Brain microvascular endothelial cell (primary cell): Measurements from ENCODE around the gene SLC4A5.
"Not testable (repeated sequence)": the region's sequence is repeated elsewhere in the genome, so short reads cannot be mapped to it uniquely, and the experiment has no call there.

Experiments used
- DNase-seq: peaks from one replicate; pipeline ENCODE4 v3.0.0-alpha.2; 2020
- H3K27ac ChIP-seq: fragments of 250-450 bp; sonication (Bioruptor Pico); 2 replicates; pipeline ENCODE4 v1.5.1; 2020; ENCODE audit warnings: mild to moderate bottlenecking, moderate library complexity
- H3K27me3 ChIP-seq: fragments of 250-450 bp; sonication (Bioruptor Pico); replicated peaks from 2 replicates; pipeline ENCODE4 v1.5.1; 2020; ENCODE audit warnings: mild to moderate bottlenecking
- H3K36me3 ChIP-seq: fragments of 250-450 bp; sonication (Bioruptor Pico); replicated peaks from 2 replicates; pipeline ENCODE4 v1.5.1; 2020; ENCODE audit warnings: mild to moderate bottlenecking
- H3K4me3 ChIP-seq: 2 replicates; pipeline ENCODE4 v1.5.1; 2011; ENCODE audit warnings: low read depth, mild to moderate bottlenecking, control low read depth, low read length, moderate library complexity
- in situ Hi-C: cut with HindIII; loops from 2 replicates; pipeline ENCODE4 v1.10.0; 2017; ENCODE audit warnings: low sequenced_read_pairs, low pct_ligation_motif_present
- TF ChIP-seq, protein P1 (sequence below): IDR thresholded peaks from 2 replicates; pipeline ENCODE4 v1.5.1; 2011; ENCODE audit warnings: low read depth, mild to moderate bottlenecking, moderate library complexity, low read length, control low read depth, inconsistent platforms; ENCODE audit errors: missing control alignments

Gene SLC4A5

DNA sequence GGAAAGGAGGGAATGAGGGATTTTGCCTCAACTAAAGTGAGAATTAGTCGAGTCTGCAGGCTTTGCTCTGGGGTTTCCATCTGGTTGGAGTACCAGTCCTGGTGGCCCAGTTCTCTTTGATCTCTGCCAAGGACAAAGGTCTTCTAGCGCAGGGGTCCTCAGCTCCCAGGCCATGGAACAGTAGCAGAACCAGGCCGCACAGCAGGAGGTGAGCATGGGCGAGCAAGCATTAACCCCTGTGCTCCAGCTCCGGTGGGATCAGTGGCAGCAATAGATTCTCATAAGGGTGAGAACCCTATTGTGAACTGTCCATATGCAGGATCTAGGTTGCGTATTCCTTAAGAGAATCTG lies 120.9 kb downstream of the SLC4A5 start:
- DNase-seq = no peak
- TF ChIP-seq, protein P1, sequence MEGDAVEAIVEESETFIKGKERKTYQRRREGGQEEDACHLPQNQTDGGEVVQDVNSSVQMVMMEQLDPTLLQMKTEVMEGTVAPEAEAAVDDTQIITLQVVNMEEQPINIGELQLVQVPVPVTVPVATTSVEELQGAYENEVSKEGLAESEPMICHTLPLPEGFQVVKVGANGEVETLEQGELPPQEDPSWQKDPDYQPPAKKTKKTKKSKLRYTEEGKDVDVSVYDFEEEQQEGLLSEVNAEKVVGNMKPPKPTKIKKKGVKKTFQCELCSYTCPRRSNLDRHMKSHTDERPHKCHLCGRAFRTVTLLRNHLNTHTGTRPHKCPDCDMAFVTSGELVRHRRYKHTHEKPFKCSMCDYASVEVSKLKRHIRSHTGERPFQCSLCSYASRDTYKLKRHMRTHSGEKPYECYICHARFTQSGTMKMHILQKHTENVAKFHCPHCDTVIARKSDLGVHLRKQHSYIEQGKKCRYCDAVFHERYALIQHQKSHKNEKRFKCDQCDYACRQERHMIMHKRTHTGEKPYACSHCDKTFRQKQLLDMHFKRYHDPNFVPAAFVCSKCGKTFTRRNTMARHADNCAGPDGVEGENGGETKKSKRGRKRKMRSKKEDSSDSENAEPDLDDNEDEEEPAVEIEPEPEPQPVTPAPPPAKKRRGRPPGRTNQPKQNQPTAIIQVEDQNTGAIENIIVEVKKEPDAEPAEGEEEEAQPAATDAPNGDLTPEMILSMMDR = no peak
- no peak overlapping the region for H3K27ac ChIP-seq
- no peak overlapping the region for H3K4me3 ChIP-seq
- H3K36me3 ChIP-seq = peaks cover 13% of the 10 kb centered on the region
- no peaks in the 10 kb centered on the region for H3K27me3 ChIP-seq
- in situ Hi-C loops = no loop called here

DNA sequence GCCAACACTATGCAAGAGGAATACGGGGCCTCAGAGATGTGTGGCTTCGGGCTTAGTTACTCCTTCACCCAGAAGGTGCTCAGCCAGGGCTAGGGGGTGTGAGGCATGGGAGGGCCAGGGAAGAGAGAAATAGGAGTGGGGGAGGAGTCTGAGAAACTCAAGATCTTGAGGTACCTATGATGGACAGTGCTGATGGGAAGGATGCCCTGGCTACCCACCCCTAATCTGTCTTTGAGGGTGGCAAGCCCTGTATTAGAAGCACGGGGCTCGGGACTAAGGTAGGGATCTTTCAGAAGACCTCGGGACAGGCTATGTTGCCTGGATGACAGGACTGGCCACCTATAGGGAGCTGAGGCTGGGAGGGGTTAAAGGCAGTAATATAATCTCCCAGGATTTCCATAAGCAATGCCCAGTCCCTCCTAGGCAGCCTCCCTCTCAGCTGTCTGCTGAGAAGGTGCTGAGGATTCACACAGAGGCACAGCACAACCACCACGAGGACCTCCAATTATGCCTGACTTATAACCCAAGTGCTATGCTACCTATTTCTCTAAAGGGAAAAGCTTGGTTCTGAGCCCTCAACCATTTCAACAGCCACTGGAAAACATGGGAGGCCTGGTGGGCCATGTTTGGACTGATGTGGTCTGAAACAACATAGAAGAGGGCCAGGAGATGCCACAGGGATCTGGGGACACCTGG lies 121.5 kb downstream of the SLC4A5 start:
- in situ Hi-C loops = no loop called here
- no peak overlapping the region for H3K27ac ChIP-seq
- TF ChIP-seq, protein P1 = no peak

DNA sequence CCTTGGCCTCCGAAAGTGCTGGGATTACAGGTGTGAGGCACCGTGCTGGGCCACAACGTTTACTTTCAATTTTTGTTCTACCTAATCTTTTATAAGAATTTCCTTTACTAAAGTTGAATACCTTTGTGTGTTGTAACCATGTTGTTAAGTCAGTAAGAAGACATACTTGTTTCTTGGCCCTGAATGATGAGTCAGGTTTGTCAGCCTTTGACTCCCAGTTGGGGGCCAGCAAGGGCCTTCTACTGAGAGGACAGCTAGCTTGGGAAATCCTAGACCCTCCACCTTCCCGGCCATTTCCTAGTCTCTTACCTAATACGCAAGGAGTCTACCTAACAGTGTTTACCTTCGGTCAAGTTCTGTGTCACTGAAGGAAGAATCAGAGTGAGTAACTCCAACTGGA lies 122.1 kb downstream of the SLC4A5 start:
- in situ Hi-C loops = no loop called here

More for the DNA sequence above, 121.5 kb downstream of the SLC4A5 start:
- no peak overlapping the region for H3K4me3 ChIP-seq
- H3K27me3 ChIP-seq = no peaks in the 10 kb centered on the region
- no peak for DNase-seq
- H3K36me3 ChIP-seq = peaks cover 13% of the 10 kb centered on the region

DNA sequence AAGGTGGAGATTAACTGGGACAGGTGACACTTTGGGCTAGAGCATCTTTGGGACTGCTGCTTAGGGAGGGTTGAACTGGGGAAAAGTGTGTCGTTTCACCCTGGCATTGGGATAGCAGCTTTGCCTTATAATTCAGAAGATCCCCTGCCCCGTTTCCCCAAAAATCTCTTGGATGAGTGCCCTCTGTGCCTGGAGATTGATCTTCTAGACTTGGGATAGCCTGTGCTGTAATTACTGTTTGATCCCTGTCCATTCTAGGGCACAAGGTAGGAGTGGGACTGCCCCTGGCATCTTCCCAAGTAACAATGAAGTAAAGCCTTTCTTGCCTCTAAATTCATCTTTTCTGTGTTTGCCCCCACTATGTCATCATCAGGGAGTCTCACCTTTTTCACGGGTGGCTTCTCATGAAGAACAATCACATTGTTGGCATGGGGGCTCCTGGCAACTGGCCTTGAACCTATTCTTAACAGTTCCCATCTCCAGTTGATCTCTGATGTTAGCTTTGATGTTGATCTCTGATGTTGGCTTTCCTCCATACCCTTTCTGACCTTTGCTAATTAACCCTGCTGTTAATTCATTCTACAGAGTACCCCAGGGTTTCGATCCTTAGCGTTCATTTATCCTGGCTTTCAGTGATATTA lies 123.2 kb downstream of the SLC4A5 start:
- in situ Hi-C loops = no loop called here
- Histone ChIP-seq H3K27ac (no peak overlapping the region), H3K36me3 (peaks cover 25% of the 10 kb centered on the region), H3K4me3 (no peak overlapping the region), H3K27me3 (no peaks in the 10 kb centered on the region)
- TF ChIP-seq, protein P1 = no peak
- no peak for DNase-seq

More for the DNA sequence above, 122.1 kb downstream of the SLC4A5 start:
- Histone ChIP-seq H3K4me3 (no peak overlapping the region), H3K36me3 (peaks cover 16% of the 10 kb centered on the region), H3K27me3 (no peaks in the 10 kb centered on the region), H3K27ac (no peak overlapping the region)
- TF ChIP-seq, protein P1 = no peak
- no peak for DNase-seq

DNA sequence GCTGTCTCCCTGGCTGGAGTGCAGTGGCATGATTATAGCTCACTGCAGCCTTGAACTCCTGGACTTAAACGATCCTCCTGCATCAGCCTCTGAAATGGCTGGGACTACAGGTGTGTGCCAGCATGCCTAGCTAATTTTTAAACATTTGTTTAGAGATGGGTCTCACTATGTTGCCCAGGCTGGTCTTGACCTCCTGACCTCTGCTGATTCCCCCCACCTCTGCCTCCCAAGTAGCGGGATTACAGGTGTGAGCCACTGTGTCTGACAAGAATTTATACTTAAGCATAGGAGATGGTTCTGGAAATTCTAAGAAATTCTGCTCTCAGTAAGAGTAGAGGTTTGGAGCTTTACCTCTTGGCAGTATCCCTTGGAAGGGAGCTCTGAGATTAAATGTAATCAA lies 126.6 kb downstream of the SLC4A5 start:
- Histone ChIP-seq H3K27me3 (no peaks in the 10 kb centered on the region), H3K4me3 (no peak overlapping the region), H3K36me3 (peaks cover 43% of the 10 kb centered on the region), H3K27ac (no peak overlapping the region)
- DNase-seq = no peak
- in situ Hi-C loops = no loop called here
- TF ChIP-seq, protein P1 = no peak

DNA sequence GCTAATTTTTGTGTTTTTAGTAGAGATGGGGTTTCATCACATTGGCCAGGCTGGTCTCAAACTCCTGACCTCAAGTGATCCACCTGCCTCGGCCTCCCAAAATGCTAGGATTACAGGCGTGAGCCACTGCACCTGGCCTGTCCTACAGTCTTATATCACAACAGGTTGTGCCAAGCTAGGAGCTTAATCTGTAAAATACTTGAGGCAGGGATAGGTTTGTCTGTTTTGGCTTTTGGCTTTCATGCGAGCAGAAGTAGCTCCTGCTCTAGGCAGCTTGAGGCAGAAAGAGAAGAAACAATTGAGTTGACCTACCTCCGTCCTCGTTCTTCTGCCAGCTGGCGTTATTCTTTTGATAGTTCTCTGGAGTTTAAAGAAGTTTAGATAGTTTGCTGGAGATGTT lies 127.4 kb downstream of the SLC4A5 start:
- H3K27ac ChIP-seq, H3K4me3 ChIP-seq, H3K27me3 ChIP-seq, DNase-seq, in situ Hi-C loops: not testable (repeated sequence)
- H3K36me3 ChIP-seq = peaks cover 50% of the 10 kb centered on the region
